RWPE2 (cell line): Measurements from ENCODE around the gene FUT7.

Experiments used
- ATAC-seq: fragments of 200-7000 bp; cut with Tn5 transposase; 3 replicates; pipeline ENCODE4 v1.9.1; 2021; ENCODE audit warnings: low read depth
- DNase-seq: peaks from one replicate; pipeline ENCODE4 v3.0.0-alpha.2; 2020; ENCODE audit warnings: low spot score
- H3K27ac ChIP-seq: fragments of 450-650 bp; 2 replicates; pipeline ENCODE4 v1.5.1; 2017; ENCODE audit warnings: mild to moderate bottlenecking; ENCODE audit not compliant: poor library complexity, severe bottlenecking
- H3K27me3 ChIP-seq: fragments of 250-450 bp; sonication (Bioruptor Pico); 2 replicates; pipeline ENCODE4 v1.5.1; 2021; ENCODE audit warnings: mild to moderate bottlenecking, moderate library complexity; ENCODE audit not compliant: insufficient read depth, poor library complexity, severe bottlenecking
- H3K36me3 ChIP-seq: fragments of 250-450 bp; sonication (Bioruptor Pico); 2 replicates; pipeline ENCODE4 v1.5.1; 2020; ENCODE audit warnings: low read depth, mild to moderate bottlenecking, moderate library complexity
- H3K4me1 ChIP-seq: fragments of 250-450 bp; sonication (Bioruptor Pico); 2 replicates; pipeline ENCODE4 v1.5.1; 2021; ENCODE audit warnings: mild to moderate bottlenecking, moderate library complexity; ENCODE audit not compliant: insufficient read depth, poor library complexity, severe bottlenecking
- H3K4me3 ChIP-seq: fragments of 250-450 bp; sonication (Bioruptor Pico); 2 replicates; pipeline ENCODE4 v1.5.1; 2021; ENCODE audit warnings: mild to moderate bottlenecking, moderate library complexity; ENCODE audit not compliant: severe bottlenecking
- H3K9me3 ChIP-seq: fragments of 250-450 bp; sonication (Bioruptor Pico); 2 replicates; pipeline ENCODE4 v1.5.1; 2021; ENCODE audit warnings: mild to moderate bottlenecking, moderate library complexity; ENCODE audit not compliant: severe bottlenecking
- CTCF ChIP-seq: fragments of 450-650 bp; IDR thresholded peaks from one replicate; pipeline ENCODE4 v1.5.1; 2017; ENCODE audit warnings: mild to moderate bottlenecking, moderate library complexity; ENCODE audit not compliant: poor library complexity, severe bottlenecking

FUT7 gene

GRCh38 chr9:136983167-136983566 is 48.7 kb downstream of the FUT7 start:
- Histone ChIP-seq H3K4me1 (no peaks in the 10 kb centered on the region), H3K27me3 (peaks cover 14% of the 10 kb centered on the region), H3K9me3 (no peaks in the 10 kb centered on the region), H3K27ac (no peak overlapping the region), H3K36me3 (no peaks in the 10 kb centered on the region), H3K4me3 (no peak overlapping the region)
- ATAC-seq (no peak), DNase-seq (no peak)
- TF ChIP-seq CTCF: no peak

- DNase-seq: no peak
- no peak within 1 kb of the TSS for H3K27ac ChIP-seq
- H3K36me3 ChIP-seq: no peaks in the 10 kb centered on the region
These were observed 49.4 kb downstream of the FUT7 start, which contains the start of gene LCNL1 for GRCh38 chr9:136982232-136983051. LCNL1 (plus strand) TSS chr9:136982993; CDS start chr9:136983587, 594 bp downstream.

GRCh38 chr9:136981588-136982231 is 50.2 kb downstream of the FUT7 start:
- H3K36me3 ChIP-seq: no peaks in the 10 kb centered on the region
- no peaks in the 10 kb centered on the region for H3K4me1 ChIP-seq
- DNase-seq: no peak
- H3K27me3 ChIP-seq: peaks cover 14% of the 10 kb centered on the region
- no peaks in the 10 kb centered on the region for H3K9me3 ChIP-seq
- no peak overlapping the region for H3K27ac ChIP-seq
- ATAC-seq: no peak
- no peak overlapping the region for H3K4me3 ChIP-seq
- no peak for TF ChIP-seq CTCF

More at GRCh38 chr9:136982232-136983051, 49.4 kb downstream of the FUT7 start, which contains the start of gene LCNL1:
- no peak for TF ChIP-seq CTCF
- Histone ChIP-seq H3K4me3 (no peak within 1 kb of the TSS), H3K27me3 (peaks cover 14% of the 10 kb centered on the region), H3K9me3 (no peaks in the 10 kb centered on the region), H3K4me1 (no peaks in the 10 kb centered on the region)
- ATAC-seq: peak; percentile 11; the same call in 1 of the 3 replicates

- Histone ChIP-seq H3K36me3 (no peaks in the 10 kb centered on the region), H3K4me1 (no peaks in the 10 kb centered on the region), H3K4me3 (no peak overlapping the region), H3K27ac (no peak overlapping the region), H3K27me3 (peaks cover 14% of the 10 kb centered on the region), H3K9me3 (no peaks in the 10 kb centered on the region)
- ATAC-seq (no peak), DNase-seq (no peak)
- no peak for TF ChIP-seq CTCF
These were observed 51.0 kb downstream of the FUT7 start for GRCh38 chr9:136980669-136981478.
